Endometrium (tissue), 2 donors: ENCODE data around the gene EPHB4.
"Not testable (repeated sequence)": the region's sequence is repeated elsewhere in the genome, so short reads cannot be mapped to it uniquely, and the experiment has no call there.

Experiments
- FAIRE-seq: peaks from 2 replicates; lab custom pipeline; 2012; peaks lifted over from hg19 to GRCh38; lab: Jason Lieb, UNC
- donor health status: control.
- donor health status: control.

The EPHB4 gene

GRCh38 chr7:100785878-100786277 is 41.4 kb downstream of the EPHB4 start:
- FAIRE-seq, result no peak

GRCh38 chr7:100783804-100784203 is 43.5 kb downstream of the EPHB4 start:
- FAIRE-seq, result no peak

GRCh38 chr7:100781255-100781654 is 46.1 kb downstream of the EPHB4 start:
- FAIRE-seq, result no peak

- no peak for FAIRE-seq
Measured at GRCh38 chr7:100779359-100779758, 48.0 kb downstream of the EPHB4 start.

GRCh38 chr7:100778061-100778621 is 49.2 kb downstream of the EPHB4 start:
- FAIRE-seq, result no peak

- no peak for FAIRE-seq
Measured at GRCh38 chr7:100773491-100773890, 53.8 kb downstream of the EPHB4 start.

- FAIRE-seq, result no peak
Measured at GRCh38 chr7:100768784-100769183, 58.5 kb downstream of the EPHB4 start.

GRCh38 chr7:100765250-100765649 is 62.1 kb downstream of the EPHB4 start:
- FAIRE-seq, result no peak

GRCh38 chr7:100764841-100765240 is 62.5 kb downstream of the EPHB4 start:
- FAIRE-seq, result no peak

- FAIRE-seq, result no peak
Measured at GRCh38 chr7:100763556-100764140, 63.7 kb downstream of the EPHB4 start.

GRCh38 chr7:100762841-100763240 is 64.5 kb downstream of the EPHB4 start:
- FAIRE-seq, result not testable (repeated sequence)

- FAIRE-seq, result no peak
Measured at GRCh38 chr7:100759357-100760171, 67.8 kb downstream of the EPHB4 start.

GRCh38 chr7:100753750-100754149 is 73.6 kb downstream of the EPHB4 start:
- no peak for FAIRE-seq

- no peak for FAIRE-seq
Measured at GRCh38 chr7:100752994-100753393, 74.3 kb downstream of the EPHB4 start.
